ENCODE results near the gene CTRB1. TPM values are rescaled to one million over a fixed set of nuclear protein-coding genes. Genes with fewer than 3 reads are reported as not detected.

CTRB1 gene
- total and polyA plus RNA-seq, 2 of the 13 experiments (the other 11 are each of a cell fraction or from before 2014, with no cell fraction given): not detected

DNA sequence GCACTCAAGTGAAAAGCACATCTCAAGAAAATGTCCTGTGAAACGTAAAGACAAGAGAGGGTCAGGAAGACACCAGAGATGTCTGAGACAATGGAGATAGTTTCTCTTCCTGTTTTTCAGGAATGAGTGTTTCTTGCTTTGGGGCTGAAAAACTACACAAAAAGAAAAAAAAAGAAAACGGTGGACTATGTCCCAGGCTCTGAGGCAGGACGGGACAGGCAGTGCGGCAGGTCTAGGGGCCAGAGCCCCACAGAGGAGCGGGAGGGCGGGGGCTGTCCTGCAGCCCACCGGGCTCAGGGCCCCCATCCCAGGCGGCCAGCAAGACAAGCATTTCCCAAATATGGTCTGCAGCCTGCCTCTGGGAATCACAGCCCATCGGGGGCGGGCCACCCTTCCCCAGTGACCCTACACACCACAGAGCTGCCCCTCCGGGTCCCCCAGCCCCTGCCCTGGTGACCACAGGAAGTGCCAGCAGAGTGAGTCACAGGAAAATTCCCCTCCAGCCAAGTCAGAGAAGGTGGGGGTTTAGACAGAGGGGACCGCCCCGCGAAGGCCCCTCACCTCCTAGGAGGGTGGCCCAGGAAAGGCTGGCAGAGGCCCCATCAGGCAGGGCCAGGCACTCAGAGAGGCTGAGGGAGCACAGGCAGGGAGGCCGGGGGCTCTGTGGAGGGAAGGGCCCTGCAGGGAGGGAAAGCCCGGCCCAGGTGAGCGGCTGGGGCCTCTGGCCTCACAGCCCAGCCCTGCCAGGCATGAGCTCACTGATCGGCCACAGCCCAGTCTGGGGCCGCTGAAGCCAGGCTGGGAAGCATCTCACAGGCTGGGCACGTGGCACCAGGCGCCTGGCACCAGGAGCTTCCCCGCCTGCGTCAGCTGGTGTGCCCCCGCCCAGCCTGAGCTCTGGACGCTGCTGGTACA is 26.3 kb downstream of the CTRB1 start (continued):
- TF ChIP-seq ZNF383 (CRISPR knock-in tag; IDR thresholded peaks at IDR 0.05; ENCODE audit: borderline replicate concordance) (no peak), ZBED4 (CRISPR knock-in tag; IDR thresholded peaks at IDR 0.05; ENCODE audit: borderline replicate concordance) (peak; percentile 93), ZNF274 (CRISPR knock-in tag; IDR thresholded peaks at IDR 0.05) (peak; percentile 93), GATA4 (IDR thresholded peaks at IDR 0.05; ENCODE audit: borderline replicate concordance, low read depth) (peak; percentile 81; the same call in 1 of the 2 replicates), HNRNPL (IDR thresholded peaks at IDR 0.05; ENCODE audit: low read depth, low read length) (peak; percentile 100), FLYWCH1 (CRISPR knock-in tag; IDR thresholded peaks at IDR 0.05) (no peak), HOXA3 (CRISPR knock-in tag; IDR thresholded peaks at IDR 0.05) (peak; percentile 91), TCF7 (IDR thresholded peaks at IDR 0.05; ENCODE audit: low read depth) (peak; percentile 41; the same call in 1 of the 2 replicates), KDM3A (CRISPR knock-in tag; IDR thresholded peaks at IDR 0.05; ENCODE audit: low read depth) (peak; percentile 98), NPAS2 (CRISPR knock-in tag; IDR thresholded peaks at IDR 0.05; ENCODE audit: borderline replicate concordance) (no peak)
- TF ChIP-seq, protein P1, sequence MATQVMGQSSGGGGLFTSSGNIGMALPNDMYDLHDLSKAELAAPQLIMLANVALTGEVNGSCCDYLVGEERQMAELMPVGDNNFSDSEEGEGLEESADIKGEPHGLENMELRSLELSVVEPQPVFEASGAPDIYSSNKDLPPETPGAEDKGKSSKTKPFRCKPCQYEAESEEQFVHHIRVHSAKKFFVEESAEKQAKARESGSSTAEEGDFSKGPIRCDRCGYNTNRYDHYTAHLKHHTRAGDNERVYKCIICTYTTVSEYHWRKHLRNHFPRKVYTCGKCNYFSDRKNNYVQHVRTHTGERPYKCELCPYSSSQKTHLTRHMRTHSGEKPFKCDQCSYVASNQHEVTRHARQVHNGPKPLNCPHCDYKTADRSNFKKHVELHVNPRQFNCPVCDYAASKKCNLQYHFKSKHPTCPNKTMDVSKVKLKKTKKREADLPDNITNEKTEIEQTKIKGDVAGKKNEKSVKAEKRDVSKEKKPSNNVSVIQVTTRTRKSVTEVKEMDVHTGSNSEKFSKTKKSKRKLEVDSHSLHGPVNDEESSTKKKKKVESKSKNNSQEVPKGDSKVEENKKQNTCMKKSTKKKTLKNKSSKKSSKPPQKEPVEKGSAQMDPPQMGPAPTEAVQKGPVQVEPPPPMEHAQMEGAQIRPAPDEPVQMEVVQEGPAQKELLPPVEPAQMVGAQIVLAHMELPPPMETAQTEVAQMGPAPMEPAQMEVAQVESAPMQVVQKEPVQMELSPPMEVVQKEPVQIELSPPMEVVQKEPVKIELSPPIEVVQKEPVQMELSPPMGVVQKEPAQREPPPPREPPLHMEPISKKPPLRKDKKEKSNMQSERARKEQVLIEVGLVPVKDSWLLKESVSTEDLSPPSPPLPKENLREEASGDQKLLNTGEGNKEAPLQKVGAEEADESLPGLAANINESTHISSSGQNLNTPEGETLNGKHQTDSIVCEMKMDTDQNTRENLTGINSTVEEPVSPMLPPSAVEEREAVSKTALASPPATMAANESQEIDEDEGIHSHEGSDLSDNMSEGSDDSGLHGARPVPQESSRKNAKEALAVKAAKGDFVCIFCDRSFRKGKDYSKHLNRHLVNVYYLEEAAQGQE (IDR thresholded peaks at IDR 0.05; ENCODE audit: borderline replicate concordance in 1 of 2, low read depth in 1 of 2, low read length in 2 of 2): peak in 1 of 2 experiments; percentile 60; a peak in 1 of 4 replicates
- TF ChIP-seq, protein P2, sequence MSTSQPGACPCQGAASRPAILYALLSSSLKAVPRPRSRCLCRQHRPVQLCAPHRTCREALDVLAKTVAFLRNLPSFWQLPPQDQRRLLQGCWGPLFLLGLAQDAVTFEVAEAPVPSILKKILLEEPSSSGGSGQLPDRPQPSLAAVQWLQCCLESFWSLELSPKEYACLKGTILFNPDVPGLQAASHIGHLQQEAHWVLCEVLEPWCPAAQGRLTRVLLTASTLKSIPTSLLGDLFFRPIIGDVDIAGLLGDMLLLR (CRISPR knock-in tag; IDR thresholded peaks at IDR 0.05): peak; percentile 83
- TF ChIP-seq, protein P3, sequence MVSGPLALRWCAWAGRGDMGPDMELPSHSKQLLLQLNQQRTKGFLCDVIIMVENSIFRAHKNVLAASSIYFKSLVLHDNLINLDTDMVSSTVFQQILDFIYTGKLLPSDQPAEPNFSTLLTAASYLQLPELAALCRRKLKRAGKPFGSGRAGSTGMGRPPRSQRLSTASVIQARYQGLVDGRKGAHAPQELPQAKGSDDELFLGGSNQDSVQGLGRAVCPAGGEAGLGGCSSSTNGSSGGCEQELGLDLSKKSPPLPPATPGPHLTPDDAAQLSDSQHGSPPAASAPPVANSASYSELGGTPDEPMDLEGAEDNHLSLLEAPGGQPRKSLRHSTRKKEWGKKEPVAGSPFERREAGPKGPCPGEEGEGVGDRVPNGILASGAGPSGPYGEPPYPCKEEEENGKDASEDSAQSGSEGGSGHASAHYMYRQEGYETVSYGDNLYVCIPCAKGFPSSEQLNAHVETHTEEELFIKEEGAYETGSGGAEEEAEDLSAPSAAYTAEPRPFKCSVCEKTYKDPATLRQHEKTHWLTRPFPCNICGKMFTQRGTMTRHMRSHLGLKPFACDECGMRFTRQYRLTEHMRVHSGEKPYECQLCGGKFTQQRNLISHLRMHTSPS (CRISPR knock-in tag; IDR thresholded peaks at IDR 0.05; ENCODE audit: low read depth): peak; percentile 100
- TF ChIP-seq, protein P4, sequence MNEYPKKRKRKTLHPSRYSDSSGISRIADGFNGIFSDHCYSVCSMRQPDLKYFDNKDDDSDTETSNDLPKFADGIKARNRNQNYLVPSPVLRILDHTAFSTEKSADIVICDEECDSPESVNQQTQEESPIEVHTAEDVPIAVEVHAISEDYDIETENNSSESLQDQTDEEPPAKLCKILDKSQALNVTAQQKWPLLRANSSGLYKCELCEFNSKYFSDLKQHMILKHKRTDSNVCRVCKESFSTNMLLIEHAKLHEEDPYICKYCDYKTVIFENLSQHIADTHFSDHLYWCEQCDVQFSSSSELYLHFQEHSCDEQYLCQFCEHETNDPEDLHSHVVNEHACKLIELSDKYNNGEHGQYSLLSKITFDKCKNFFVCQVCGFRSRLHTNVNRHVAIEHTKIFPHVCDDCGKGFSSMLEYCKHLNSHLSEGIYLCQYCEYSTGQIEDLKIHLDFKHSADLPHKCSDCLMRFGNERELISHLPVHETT (CRISPR knock-in tag; conservative IDR thresholded peaks at IDR 0.05): peak; percentile 82; the same call in 1 of the 2 replicates
- TF ChIP-seq, protein P5, sequence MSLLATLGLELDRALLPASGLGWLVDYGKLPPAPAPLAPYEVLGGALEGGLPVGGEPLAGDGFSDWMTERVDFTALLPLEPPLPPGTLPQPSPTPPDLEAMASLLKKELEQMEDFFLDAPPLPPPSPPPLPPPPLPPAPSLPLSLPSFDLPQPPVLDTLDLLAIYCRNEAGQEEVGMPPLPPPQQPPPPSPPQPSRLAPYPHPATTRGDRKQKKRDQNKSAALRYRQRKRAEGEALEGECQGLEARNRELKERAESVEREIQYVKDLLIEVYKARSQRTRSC (CRISPR knock-in tag; IDR thresholded peaks at IDR 0.05; ENCODE audit: low read depth): no peak
